Sigmoid colon (tissue), 4 donors: ENCODE measurements around the gene VRK2.

ENCODE experiments used
- CTCF ChIP-seq, 4 experiments: fragments of 450-650 bp in 3 of 4; fragments of 200-600 bp in 1 of 4; IDR thresholded peaks; one replicate each; pipeline ENCODE4 v1.5.1; 2016 to 2019; ENCODE audit warnings: antibody characterized with exemption in 4 of 4, mild to moderate bottlenecking in 3 of 4, moderate library complexity in 2 of 4
- POLR2A ChIP-seq, 2 donors: fragments of 450-650 bp; IDR thresholded peaks; one replicate each; pipeline ENCODE4 v1.6.1; 2016; ENCODE audit warnings: antibody characterized with exemption in 2 of 2, mild to moderate bottlenecking in 2 of 2, moderate library complexity in 2 of 2
- POLR2AphosphoS5 ChIP-seq, 4 donors: sonication (generic); formaldehyde crosslinking; IDR thresholded peaks; one replicate each; pipeline ENCODE4 v1.6.1; 2017; ENCODE audit warnings: antibody characterized with exemption in 4 of 4

DNA sequence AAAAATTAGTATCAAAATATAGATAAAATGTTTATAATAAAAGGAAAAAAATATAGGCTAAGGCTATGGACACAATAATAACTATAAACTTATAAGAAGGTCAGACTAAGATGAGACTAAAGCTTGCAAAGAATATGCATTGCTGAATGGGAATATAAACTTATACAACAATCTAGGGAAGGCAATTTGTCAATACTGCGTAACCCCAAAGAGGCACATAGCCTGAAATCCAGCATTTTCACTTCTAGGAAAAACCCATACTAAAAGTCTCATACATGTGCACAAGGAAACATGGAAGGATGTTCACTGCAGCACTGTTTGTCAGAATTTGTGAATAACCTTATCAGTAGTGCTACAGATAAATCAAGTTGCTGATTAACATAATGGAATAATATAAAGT is 149.1 kb downstream of the VRK2 start:
- no peak for TF ChIP-seq POLR2A (IDR thresholded peaks at IDR 0.05)
- TF ChIP-seq POLR2AphosphoS5 (IDR thresholded peaks at IDR 0.05) = no peak
- TF ChIP-seq CTCF (IDR thresholded peaks at IDR 0.05) = no peak
